HepG2 (cell line): ENCODE data around the gene ELN.

Experiments used
- KLF12 ChIP-seq: sonication (generic); formaldehyde crosslinking; IDR thresholded peaks from 2 replicates; pipeline ENCODE4 v1.4.0; 2020; ENCODE audit warnings: missing genetic modification reagents, borderline replicate concordance
- SMC3 ChIP-seq: IDR thresholded peaks from 2 replicates; pipeline ENCODE4 v1.6.1; 2011; ENCODE audit warnings: low read length, improper control_type of control experiment
- SSRP1 ChIP-seq: IDR thresholded peaks from 2 replicates; pipeline ENCODE4 v1.6.1; 2016; ENCODE audit warnings: control low read depth
- YEATS2 ChIP-seq: sonication (generic); formaldehyde crosslinking; IDR thresholded peaks from 2 replicates; pipeline ENCODE4 v1.4.0; 2020; ENCODE audit warnings: missing genetic modification reagents, borderline replicate concordance
- TF ChIP-seq, protein P1 (sequence below): sonication (generic); formaldehyde crosslinking; IDR thresholded peaks from 2 replicates; pipeline ENCODE4 v1.5.0; 2020; ENCODE audit warnings: missing genetic modification reagents, mild to moderate bottlenecking, borderline replicate concordance
- TF ChIP-seq, protein P2 (sequence below): IDR thresholded peaks from 2 replicates; pipeline ENCODE4 v1.6.1; 2012; ENCODE audit warnings: inconsistent platforms

DNA sequence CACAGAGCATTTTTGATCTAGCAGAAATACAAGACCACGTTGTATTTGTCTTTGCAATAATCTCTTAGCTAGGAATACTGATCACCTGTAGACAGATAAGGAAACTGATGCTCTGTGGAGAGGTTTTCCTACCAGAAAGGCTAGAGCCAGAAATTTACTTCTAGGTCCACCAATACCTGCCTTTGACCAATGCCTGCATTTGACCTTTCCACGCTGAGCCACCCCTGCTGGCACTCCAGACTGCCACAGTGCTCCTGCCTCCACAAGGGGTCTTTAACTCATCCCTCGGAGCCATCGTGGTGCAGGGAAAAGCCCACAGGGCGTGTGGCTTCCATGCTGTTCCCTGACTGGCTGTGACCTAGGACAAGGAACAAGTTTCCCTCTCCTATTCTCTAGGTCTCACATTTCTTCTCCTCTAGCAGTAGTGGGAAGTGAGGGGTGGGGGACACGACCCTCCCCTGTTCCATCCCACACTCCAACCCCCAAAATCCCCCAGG is 1.5 kb upstream of the ELN start:
- TF ChIP-seq YEATS2: no peak
- TF ChIP-seq KLF12: no peak
- TF ChIP-seq, protein P1, sequence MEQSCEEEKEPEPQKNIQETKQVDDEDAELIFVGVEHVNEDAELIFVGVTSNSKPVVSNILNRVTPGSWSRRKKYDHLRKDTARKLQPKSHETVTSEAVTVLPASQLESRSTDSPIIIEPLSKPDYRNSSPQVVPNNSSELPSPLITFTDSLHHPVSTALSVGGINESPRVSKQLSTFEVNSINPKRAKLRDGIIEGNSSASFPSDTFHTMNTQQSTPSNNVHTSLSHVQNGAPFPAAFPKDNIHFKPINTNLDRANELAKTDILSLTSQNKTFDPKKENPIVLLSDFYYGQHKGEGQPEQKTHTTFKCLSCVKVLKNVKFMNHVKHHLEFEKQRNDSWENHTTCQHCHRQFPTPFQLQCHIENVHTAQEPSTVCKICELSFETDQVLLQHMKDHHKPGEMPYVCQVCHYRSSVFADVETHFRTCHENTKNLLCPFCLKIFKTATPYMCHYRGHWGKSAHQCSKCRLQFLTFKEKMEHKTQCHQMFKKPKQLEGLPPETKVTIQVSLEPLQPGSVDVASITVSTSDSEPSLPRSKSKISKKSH (CRISPR knock-in tag): no peak
- no peak for TF ChIP-seq SMC3
- TF ChIP-seq, protein P2, sequence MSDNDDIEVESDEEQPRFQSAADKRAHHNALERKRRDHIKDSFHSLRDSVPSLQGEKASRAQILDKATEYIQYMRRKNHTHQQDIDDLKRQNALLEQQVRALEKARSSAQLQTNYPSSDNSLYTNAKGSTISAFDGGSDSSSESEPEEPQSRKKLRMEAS: no peak
- TF ChIP-seq SSRP1: no peak
